Measurements from ENCODE around the gene CDKL4. TPM values are rescaled to one million over a fixed set of nuclear protein-coding genes. Genes with fewer than 3 reads are reported as not detected.

The CDKL4 gene
- total and polyA plus RNA-seq, 2 of the 13 experiments (the other 11 are each of a cell fraction or from before 2014, with no cell fraction given): 0.29 to 0.50 TPM

GRCh38 chr2:39266139-39266805, 22.5 kb upstream of the CDKL4 start (continued):
- no peak for TF ChIP-seq MTA1 (CRISPR knock-in tag; IDR thresholded peaks at IDR 0.05; ENCODE audit: borderline replicate concordance)

GRCh38 chr2:39265315-39265714, 21.5 kb upstream of the CDKL4 start:
- Histone ChIP-seq H3K9me3 (ENCODE audit: low read length) (no peaks in the 10 kb centered on the region), H2AFZ (ENCODE audit: low read length) (no peak overlapping the region), H3K27me3 (ENCODE audit: control insufficient read depth in 1 of 2, insufficient read depth in 2 of 2, low read length in 2 of 2) (no peaks in the 10 kb centered on the region), H3K36me3 (replicated peaks in 1 of 2; ENCODE audit: control insufficient read depth in 1 of 2, insufficient read depth in 2 of 2, low read length in 2 of 2) (peaks cover 17 to 54% of the 10 kb centered on the region in 2 experiments), H4K20me1 (ENCODE audit: insufficient read depth, low read length) (no peaks in the 10 kb centered on the region), H3K79me2 (ENCODE audit: insufficient read depth, low read length) (no peaks in the 10 kb centered on the region), H3K27ac (ENCODE audit: extremely low read length, insufficient read depth, low read length) (no peak overlapping the region), H3K9ac (ENCODE audit: insufficient read depth, low read depth, low read length) (no peak overlapping the region), H3K4me2 (ENCODE audit: low read depth, low read length) (no peak overlapping the region), H3K4me3 (replicated peaks in 1 of 3; ENCODE audit: insufficient read depth in 1 of 3, low read depth in 2 of 3, low read length in 3 of 3) (no peak overlapping the region), H3K4me1 (ENCODE audit: insufficient read depth, low read length) (no peaks in the 10 kb centered on the region)
- DNase-seq (ENCODE audit: low spot score) (no peak), ATAC-seq (no peak), FAIRE-seq (no peak)
- CTCF ChIA-PET (ENCODE audit: low intra/inter-chr PET ratio, low total read pairs): no interaction called here
- intact Hi-C loops (cut with micrococcal nuclease; ENCODE audit: unreplicated experiment) (no loop called here), in situ Hi-C loops (cut with HindIII; ENCODE audit: extremely low pct_ligation_motif_present, low pct_unique_long_range_greater_than_20kb) (no loop called here)
- POLR2A ChIA-PET: no interaction called here
- 98% methylated on average over 2 of the region's 2 CpGs for WGBS (ENCODE audit: low lambda C conversion rate)
- TF ChIP-seq STAG1 (CRISPR knock-in tag; IDR thresholded peaks at IDR 0.05): no peak
- no peak for TF ChIP-seq ZNF337 (CRISPR knock-in tag; IDR thresholded peaks at IDR 0.05; ENCODE audit: borderline replicate concordance, low read depth)
- no peak for TF ChIP-seq HNF4A (CRISPR knock-in tag; IDR thresholded peaks at IDR 0.05)
- no peak for TF ChIP-seq ZNF746 (CRISPR knock-in tag; IDR thresholded peaks at IDR 0.05)
- no peak for TF ChIP-seq PITX1 (CRISPR knock-in tag; IDR thresholded peaks at IDR 0.05)
- no peak for TF ChIP-seq ATM (IDR thresholded peaks at IDR 0.05; ENCODE audit: borderline replicate concordance)
- TF ChIP-seq RXRB (CRISPR knock-in tag; IDR thresholded peaks at IDR 0.05; ENCODE audit: borderline replicate concordance): no peak
- no peak for TF ChIP-seq ZBTB43 (CRISPR knock-in tag; conservative IDR thresholded peaks at IDR 0.05)
- no peak for TF ChIP-seq HMG20B (CRISPR knock-in tag; conservative IDR thresholded peaks at IDR 0.05)
- no TSS peak for BruUV-seq (replicated peaks)

All from HepG2 (cell line).